D341Med (cell line): ENCODE measurements around the gene SMG6.

Source experiments
- DNase-seq: peaks from one replicate; pipeline ENCODE4 v3.0.0; 2012; ENCODE audit warnings: low spot score

Gene SMG6

DNA sequence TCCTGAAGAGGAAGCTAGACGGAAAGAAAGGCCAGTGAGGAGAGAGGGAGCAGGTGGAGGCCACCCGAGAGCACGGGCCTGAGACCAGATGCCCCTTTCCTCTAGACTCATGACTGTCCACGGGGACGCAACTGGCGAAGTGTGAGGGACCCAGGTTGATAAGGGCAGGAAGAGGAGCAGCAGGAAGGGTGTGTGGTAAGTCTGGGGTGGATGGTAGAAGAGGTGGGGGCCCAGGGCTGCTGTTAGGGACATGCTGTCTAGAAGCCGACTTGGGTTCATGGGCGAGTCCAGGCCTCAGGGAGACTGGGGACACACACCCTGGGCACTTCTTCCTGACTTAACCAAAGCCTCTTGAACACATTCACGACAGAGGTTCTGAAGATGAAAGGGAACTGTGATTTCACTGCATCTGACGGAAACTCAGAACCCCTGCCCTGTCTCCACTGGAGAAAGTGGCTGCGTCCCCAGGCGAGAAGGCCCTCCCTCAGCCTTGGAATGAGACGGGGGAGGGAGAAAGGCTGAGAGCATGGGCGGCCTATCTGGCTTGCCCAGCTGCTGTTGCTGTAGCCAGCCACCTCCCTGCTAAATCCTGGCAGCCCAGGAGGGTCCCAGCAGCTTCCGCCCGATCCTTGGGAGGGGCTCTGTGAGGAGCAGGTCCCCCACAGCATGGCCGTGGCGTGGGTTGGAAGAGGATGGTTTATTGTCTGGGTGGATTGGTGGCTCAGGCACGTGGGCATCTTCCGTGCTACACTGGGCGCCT, 242.7 kb downstream of the SMG6 start:
- DNase-seq = no peak

DNA sequence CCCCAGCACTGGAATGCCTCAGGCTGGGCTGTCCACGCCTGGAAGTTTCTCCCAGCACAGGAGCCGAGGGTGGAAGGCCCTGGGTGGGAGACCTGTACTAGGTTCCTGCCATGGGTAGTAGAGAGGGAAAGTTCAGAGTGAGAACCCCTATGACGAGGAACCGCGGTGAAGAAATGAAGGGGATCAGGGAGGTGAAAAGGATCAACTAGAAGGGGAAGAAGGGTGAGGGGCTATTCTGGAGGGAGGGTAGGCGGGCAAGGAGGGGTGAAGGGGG, 243.3 kb downstream of the SMG6 start:
- no peak for DNase-seq

DNA sequence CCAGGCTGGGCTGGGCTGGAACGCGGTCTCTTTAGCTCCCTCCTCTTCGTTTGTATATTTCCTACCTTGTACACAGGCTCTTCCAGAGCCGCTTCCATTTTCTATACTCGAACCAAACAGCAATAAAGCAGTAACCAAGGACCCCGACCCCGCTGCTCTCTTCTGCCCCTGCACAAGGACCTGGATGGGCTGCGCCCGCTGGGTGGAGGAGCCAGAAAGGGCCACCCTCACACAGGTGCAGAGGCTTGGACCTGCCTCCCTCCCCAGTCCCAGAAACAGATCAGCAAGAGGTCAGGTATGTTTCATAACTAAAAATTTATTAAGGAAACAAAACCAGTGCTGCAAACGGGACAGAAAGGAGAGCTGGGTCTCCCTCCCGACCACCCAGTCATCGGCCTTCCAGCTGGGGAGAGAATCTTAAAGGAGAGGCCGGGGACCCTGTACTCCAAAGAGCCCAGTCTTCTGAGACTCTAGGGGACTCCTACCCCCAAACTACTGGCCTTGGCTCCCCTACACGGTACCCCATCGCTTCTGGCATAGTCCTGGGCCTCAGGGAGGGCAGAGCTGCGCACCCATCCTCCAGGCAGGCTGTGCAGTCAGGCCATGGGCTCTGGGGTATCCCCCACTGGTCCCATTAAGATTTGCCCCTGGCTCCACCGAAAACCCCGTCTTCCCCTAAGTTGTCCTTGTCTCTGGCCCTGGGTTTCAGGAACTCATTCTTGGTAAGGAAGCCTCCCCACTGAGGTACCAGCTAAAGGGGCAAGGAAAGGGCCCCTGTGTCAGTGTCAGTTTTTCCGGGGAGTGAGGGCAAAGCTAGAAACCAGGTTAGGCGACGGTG, 243.8 kb downstream of the SMG6 start:
- no peak for DNase-seq

DNA sequence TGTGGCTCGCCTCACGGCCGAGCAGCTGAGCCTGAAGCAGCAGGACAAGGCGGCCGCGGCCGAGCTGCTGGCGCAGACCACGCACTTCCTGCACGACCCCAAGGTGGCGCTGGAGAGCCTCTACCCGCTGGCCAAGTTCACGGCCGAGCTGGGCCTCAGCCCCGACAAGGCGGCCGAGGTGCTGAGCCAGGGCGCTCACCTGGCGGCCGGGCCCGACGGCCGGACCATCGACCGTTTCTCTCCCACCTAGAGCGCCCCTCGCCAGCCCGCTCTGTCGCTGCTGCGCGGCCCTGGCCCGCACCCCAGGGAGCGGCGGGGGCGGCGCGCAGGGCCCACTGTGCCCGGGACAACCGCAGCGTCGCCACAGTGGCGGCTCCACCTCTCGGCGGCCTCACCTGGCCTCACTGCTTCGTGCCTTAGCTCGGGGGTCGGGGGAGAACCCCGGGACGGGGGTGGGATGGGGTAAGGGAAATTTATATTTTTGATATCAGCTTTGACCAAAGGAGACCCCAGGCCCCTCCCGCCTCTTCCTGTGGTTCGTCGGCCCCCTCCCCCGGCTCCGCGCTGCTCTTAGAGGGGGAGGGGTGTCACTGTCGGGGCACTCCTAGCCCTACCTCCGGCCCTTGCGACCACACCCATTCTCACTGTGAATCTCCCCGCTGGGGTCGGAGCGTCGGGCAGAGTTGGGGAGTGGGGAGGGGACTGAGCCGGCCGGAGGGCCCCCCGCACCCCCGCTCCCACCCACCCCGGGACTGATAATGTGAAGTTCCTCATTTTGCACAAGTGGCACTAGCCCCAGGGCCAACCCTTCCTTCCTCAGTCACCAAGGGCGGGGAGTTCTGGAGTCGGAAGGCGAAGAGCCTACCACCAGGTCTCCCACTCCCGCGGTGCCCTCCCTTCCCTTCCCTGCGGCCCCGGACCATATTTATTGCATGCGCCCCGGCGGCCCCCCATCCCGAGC, 244.7 kb downstream of the SMG6 start:
- no peak for DNase-seq

DNA sequence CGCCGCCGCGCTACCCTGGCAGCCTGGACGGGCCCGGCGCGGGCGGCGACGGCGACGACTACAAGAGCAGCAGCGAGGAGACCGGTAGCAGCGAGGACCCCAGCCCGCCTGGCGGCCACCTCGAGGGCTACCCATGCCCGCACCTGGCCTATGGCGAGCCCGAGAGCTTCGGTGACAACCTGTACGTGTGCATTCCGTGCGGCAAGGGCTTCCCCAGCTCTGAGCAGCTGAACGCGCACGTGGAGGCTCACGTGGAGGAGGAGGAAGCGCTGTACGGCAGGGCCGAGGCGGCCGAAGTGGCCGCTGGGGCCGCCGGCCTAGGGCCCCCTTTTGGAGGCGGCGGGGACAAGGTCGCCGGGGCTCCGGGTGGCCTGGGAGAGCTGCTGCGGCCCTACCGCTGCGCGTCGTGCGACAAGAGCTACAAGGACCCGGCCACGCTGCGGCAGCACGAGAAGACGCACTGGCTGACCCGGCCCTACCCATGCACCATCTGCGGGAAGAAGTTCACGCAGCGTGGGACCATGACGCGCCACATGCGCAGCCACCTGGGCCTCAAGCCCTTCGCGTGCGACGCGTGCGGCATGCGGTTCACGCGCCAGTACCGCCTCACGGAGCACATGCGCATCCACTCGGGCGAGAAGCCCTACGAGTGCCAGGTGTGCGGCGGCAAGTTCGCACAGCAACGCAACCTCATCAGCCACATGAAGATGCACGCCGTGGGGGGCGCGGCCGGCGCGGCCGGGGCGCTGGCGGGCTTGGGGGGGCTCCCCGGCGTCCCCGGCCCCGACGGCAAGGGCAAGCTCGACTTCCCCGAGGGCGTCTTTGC, 245.6 kb downstream of the SMG6 start:
- DNase-seq = peak; percentile 14

DNA sequence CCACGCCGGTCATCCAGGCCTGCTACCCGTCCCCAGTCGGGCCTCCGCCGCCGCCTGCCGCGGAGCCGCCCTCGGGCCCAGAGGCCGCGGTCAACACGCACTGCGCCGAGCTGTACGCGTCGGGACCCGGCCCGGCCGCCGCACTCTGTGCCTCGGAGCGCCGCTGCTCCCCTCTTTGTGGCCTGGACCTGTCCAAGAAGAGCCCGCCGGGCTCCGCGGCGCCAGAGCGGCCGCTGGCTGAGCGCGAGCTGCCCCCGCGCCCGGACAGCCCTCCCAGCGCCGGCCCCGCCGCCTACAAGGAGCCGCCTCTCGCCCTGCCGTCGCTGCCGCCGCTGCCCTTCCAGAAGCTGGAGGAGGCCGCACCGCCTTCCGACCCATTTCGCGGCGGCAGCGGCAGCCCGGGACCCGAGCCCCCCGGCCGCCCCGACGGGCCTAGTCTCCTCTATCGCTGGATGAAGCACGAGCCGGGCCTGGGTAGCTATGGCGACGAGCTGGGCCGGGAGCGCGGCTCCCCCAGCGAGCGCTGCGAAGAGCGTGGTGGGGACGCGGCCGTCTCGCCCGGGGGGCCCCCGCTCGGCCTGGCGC, 246.3 kb downstream of the SMG6 start:
- peak; percentile 11 for DNase-seq

GRCh38 chr17:2056206-2057174, 247.1 kb downstream of the SMG6 start:
- DNase-seq = peak; percentile 21

DNA sequence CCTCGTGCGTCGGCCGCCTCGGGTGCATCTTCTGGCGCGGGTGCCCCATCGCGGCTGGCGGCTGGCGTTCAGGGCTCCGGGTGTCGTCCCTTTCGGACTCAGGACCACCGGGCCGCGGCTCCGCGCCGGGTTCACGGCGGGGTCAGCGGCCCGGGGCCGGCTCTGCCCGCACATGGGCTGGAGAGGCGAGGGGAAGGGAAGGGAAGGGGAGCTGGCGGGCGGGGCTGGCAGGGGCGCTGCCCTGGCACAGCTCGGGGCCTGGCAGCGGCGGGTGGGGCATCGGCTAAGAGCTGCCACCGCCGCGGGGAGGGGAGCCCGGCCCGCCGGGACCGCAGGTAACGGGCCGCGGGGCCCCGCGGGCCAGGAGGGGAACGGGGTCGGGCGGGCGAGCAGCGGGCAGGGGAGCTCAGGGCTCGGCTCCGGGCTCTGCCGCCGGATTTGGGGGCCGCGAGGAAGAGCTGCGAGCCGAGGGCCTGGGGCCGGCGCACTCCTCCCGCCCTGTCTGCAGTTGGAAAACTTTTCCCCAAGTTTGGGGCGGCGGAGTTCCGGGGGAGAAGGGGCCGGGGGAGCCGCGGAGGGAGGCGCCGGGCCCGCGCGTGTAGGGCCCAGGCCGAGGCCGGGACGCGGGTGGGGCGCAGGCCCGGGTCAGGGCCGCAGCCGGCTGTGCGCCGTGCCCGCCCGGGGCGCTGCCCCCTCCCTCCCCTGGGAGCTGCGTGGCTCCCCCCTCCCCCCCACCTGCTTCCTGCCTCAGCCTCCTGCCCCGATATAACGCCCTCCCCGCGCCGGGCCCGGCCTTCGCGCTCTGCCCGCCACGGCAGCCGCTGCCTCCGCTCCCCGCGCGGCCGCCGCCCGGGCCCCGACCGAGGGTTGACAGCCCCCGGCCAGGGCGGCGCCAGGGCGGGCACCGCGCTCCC, 248.0 kb downstream of the SMG6 start:
- DNase-seq = no peak

DNA sequence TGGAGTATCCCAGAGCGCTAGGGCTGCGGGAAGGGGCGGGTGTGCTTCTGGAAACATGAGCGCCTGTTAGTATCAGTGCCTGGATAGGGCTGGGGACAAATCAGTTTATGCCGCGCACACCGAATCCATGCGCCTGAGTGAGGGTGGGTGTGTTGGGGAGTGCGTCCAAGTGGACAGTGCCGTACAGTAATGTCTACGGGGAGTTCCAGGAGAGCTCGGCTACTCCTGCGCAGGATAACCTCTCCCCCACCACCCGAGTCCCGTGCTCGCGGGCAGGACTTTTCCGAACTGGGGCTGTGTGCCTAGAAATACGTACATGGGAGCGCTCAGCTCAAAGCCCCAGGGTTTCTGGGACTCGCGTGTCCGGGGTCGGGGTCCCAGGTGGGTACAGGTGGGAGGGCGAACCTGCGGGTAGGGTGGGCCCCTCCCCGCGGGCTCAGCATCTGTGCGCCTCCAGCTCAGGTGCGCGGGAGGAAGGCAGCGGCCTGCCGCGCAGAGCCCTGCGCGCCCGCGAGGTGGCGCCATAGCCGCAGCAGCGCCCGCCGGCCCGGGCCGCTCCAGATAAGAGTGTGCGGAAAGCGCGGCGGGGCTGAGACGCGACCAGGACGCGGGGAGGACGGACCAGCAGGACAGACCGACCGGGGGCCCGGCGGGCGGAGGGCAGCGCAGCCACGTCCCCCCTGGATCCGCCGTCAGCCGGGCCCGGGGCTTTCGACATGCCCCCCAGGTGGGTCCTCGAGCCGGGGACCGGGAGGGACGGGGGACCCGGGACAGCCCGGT, 248.9 kb downstream of the SMG6 start, which contains the start of gene HIC1:
HIC1 (plus strand) TSS at position 592 of the 780 bp plus-strand sequence. CDS start 1,588 bp downstream, outside the sequence.
- peak; percentile 86 for DNase-seq

DNA sequence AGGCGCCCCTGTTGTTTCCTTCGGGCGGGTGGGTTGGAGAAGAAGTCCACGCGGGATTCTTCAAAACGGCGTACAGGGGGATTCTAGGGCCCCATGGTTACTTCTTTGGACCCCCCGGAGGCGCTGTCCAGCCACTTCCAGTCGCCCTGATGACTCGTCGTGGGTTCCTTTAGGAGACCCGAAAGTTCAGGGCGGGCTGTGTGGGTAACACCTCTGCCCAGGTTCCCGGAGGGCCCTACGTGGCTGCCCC, 249.4 kb downstream of the SMG6 start:
- DNase-seq = no peak

GRCh38 chr17:2053380-2054261, 250.0 kb downstream of the SMG6 start:
- peak; percentile 67 for DNase-seq

GRCh38 chr17:2051933-2052559, 251.5 kb downstream of the SMG6 start:
- peak; percentile 3 for DNase-seq

DNA sequence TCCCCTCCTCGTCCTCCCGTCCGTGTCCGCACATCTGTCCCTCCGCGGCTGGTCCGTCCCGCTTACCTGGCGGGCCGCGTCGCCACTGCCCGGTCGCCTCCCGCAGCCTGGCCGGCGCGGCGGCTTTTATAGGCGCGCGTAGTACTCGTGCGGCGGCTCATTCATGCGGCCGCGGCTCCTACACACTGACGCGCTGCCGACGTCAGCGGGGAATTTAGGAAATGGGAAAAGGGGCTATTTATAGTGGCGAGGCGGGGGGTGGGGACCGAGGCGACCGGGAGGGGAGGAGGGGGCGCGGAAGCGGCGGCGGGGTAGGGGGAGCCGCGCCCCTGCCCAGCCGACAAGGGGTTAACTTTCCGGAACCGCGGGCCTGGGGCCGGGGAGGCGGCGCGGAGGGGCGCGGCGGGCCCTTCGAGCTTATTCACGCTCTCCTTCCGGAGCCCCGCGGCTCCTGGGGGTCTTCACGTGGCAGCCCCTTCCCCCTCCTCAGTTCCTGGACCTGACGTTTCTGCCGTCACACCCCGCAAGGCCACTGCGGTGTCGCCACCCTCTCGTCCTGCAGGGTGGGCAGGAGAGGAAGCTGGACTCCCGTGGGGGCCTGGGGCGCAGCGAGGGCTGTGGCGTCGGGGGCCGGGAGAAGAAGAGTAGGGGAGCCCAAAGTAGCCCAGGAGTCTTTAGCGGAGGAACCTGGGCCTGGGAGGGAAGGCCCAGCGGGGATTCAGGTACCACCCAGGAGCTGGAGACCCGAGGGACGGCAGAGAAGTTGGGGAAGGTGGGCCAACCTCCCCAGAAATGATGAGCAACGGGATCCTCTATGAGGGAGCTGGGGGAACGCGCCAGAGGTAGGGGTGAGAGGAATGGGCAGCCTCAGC, 252.3 kb downstream of the SMG6 start:
- DNase-seq = peak; percentile 39

- peak; percentile 72 for DNase-seq
Observed at GRCh38 chr17:2050300-2051060, 253.1 kb downstream of the SMG6 start.
